ENCODE measurements around the gene IGFALS. TPM values are rescaled to one million over a fixed set of nuclear protein-coding genes. Genes with fewer than 3 reads are reported as not detected.
A peak's percentile ranks its signal among the peaks of the same experiment; 100 is the strongest.

The IGFALS gene
- total RNA-seq, 1 experiment from 2014 or later, result not detected

- no peak for DNase-seq (ENCODE audit: low spot score)
These were observed 16.5 kb downstream of the IGFALS start for GRCh38 chr16:1776991-1777374.

GRCh38 chr16:1776672-1776955, 16.9 kb downstream of the IGFALS start:
- no peak for DNase-seq (ENCODE audit: low spot score)

GRCh38 chr16:1775846-1776671, 17.4 kb downstream of the IGFALS start:
- DNase-seq (ENCODE audit: low spot score), result no peak

DNA sequence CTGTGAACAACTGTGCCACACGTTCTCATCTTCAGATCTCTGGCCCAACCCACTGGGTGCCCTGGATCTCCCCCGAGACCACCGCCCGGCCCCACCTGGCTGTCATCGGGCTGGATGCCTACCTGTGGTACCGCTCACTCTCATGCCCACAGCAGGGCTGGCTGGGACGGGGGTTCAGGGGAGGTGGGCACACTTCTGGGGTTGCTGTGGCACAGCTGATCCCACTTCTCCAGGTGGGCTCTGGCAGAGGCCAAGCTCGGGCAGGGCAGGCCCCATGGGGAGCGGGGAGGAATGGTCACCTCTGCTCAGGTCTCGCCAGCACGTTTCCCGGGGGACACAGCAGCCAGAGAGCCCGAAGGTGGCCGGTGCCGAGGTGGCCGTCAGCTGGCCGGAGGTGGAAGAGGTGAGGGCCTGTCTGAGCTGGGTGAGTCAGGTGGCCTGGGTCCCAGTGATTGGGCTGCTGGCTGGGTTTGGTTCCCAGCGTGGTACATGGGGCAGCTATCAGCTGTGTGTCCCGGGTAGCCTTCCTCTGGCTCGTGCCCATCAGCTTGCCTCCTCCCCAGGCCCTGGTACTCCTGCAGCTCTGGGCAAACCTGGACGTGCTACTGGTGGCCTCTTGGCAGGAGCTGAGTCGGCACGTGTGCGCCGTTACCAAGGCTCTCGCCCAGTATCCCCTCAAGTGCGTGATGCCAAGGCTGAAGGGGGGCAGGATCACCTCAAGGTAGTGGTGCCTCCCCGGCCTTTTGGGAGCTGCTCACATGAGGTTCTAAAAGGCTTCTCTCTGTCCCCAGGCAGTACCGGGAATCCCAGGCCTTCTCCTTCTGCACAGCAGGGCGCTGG, 18.3 kb downstream of the IGFALS start:
- no peak for DNase-seq (ENCODE audit: low spot score)

DNA sequence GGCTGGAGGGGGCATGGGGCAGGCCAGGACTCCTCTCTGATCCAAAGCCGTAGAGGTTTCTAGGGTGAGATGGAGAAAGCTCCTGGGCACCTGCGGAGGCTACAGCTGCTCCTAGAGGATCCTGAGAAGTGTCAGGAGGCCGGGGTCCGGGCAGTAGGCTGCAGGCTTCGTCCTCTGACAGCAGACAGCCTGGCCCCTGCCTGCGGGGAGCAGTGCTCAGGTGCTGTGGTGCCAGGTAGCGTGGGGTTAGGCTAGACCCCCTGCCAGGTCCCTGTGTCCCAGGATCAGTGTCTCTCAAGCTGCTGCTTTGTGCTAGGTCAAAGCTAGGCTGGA, 19.1 kb downstream of the IGFALS start:
- DNase-seq (ENCODE audit: low spot score), result no peak

DNA sequence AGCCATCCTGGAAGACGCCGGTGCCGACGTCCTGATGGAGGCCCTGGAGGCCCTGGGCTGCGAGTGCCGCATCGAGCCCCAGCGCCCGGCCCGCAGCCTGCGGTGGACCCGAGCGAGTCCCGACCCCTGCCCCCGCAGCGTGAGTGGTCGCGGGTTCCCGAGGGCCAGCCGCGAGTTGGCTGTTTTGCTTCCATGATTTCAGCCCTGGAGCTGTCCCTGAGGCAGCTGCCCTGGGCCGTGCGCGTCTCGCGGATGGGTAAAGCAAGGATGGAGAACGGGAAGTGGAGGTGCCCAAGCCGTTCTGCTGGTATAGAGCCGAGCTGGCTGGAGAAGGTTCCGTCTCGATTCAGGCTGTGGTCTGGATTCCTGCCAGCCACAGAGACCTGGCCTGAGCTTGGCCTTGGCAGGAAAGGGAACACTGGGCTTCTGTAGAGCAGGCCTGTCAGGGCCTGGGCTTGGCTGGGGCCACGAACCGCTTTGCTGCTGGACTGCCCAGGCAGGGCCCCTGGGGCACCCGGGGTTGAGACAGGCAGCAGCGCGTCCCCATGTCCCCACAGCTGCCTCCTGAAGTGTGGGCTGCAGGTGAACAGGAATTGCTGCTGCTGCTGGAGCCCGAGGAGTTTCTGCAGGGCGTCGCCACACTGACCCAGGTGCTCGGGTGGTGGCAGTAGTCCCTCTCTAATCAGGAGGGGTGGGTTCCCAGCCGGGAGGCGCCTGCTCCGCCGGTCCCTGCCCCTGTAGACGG, 19.6 kb downstream of the IGFALS start:
- DNase-seq (ENCODE audit: low spot score), result no peak

DNA sequence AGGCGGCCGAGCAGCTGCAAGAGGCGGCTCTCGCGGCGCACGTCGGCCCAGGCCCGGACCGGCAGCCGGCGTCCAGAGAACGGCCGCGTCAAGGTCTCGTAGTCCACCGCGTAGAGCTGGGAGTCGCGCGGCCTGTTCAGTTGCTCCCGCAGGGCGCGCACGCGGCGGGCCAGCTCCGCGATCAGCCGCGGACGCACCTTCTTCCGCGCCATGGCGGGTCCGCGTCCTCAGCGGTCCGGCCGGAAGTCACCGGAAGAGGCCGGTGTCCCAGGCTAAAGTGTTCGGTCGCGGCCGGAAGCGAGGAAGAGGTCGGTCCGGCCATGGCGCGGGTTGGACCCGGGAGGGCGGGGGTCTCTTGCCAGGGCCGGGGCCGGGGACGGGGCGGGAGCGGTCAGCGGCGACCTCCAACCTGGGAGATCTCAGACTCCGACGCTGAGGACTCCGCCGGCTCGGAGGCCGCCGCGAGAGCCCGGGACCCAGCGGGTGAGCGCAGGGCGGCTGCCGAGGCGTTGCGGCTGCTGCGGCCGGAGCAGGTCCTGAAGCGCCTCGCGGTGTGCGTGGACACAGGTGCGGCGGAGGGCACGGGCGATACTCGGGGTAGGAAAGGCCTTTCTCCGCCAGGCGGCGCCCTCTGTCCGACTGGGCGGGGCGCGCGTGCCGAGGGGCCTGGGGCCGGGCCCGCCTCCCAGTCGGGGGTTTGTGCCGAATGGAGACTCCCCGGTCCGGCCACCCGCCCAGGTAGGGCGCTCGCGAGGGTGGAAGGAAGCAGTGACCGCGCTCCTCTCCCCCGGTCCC, 20.4 kb downstream of the IGFALS start, which contains the start of gene MRPS34:
MRPS34 (minus strand) TSS at position 227 of the 795 bp plus-strand sequence; CDS start at position 212, 15 bp downstream.
- DNase-seq (ENCODE audit: low spot score), result peak; percentile 69

DNA sequence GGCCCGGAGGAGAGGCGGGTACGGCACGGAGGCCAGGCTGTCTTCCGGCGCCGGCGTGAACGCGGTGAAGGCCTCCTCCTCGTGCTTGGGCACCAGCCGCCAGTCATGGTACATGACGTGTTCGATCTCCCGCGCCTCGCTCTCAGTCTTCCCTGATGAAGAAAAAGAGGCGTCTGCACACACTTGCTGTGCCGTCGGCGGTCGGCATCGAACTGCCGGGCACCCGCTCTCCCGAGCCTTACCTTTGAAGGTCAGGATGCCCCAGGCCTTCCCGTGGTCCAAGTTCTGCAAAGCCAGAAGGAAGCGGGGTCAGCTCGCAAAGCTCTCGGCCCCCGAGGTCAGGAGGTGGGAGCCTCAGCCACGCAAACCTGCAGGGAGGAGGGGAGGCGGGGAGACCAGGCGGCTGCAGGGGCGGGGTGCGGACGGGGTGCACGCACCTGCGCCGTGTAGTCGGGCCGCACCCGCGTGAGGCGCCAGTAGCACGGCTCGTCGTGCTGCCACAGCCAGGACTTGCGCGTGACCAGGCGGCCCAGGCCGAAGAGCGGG, 21.1 kb downstream of the IGFALS start, which contains the start of gene EME2:
EME2 (plus strand) TSS at position 449 of the 546 bp plus-strand sequence. CDS start 418 bp downstream, outside the sequence.
- no peak for DNase-seq (ENCODE audit: low spot score)

DNA sequence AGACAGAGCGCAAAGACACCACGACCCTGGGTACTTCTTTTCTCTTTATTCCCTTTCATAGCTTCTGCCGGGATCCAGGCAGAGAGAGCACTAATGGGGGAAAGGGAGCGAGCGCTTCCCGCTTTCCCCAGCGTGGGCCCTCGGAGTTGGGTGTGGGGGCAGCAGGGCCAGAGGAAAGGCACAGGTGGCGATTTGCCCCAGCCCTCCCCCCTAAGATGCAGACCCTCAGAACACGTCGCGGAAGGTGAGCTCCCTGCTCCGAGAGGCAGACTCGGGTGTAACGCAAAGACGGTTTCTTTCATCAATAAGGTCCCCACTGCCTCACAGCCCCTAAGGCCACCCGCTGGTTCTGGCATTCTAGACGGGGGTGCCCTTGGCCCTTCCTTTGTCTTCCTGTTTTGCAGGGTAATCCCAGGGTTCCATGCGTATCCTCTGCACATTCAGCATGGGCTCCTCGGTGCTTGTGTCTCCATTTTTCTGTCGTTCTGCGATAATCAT, 21.6 kb downstream of the IGFALS start:
- DNase-seq (ENCODE audit: low spot score), result no peak

DNA sequence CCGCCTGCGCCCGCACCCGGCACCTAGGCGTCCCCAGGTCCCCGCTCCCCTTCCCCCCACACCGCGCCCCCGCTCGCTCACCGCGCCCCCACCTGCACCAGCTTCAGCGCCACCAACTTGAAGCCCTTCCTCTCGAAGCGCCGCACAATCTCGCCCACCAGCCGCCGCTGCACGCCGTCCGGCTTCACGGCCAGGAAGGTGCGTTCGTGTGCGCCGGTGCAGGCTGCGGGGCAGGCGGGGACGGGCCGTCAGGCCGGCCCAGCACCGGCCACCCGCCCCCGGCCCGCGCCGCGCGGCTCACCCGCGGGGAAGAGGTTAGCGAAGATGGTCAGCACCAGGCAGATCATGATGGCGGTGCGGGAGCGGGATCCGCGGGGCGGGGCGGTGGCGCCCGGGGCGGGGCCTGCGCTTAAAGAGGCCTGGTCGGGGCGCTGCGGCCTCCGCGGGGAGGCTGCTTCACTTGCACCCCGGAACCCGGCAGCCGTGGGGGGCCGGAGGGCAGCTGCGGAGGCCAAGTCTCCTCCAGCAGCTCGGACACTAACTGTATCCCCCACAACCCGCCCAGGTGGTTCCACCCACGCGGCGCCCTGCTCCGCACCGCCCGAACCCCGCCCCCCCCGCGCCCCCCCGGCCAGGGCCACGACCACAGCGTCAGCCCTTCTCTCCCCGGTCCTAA, 22.2 kb downstream of the IGFALS start, which contains the start of gene NME3:
NME3 (minus strand) TSS at position 356 of the 676 bp plus-strand sequence; CDS start at position 347, 9 bp downstream.
- no peak for DNase-seq (ENCODE audit: low spot score)

- DNase-seq (ENCODE audit: low spot score), result no peak
These were observed 22.9 kb downstream of the IGFALS start for GRCh38 chr16:1770328-1771187.

DNA sequence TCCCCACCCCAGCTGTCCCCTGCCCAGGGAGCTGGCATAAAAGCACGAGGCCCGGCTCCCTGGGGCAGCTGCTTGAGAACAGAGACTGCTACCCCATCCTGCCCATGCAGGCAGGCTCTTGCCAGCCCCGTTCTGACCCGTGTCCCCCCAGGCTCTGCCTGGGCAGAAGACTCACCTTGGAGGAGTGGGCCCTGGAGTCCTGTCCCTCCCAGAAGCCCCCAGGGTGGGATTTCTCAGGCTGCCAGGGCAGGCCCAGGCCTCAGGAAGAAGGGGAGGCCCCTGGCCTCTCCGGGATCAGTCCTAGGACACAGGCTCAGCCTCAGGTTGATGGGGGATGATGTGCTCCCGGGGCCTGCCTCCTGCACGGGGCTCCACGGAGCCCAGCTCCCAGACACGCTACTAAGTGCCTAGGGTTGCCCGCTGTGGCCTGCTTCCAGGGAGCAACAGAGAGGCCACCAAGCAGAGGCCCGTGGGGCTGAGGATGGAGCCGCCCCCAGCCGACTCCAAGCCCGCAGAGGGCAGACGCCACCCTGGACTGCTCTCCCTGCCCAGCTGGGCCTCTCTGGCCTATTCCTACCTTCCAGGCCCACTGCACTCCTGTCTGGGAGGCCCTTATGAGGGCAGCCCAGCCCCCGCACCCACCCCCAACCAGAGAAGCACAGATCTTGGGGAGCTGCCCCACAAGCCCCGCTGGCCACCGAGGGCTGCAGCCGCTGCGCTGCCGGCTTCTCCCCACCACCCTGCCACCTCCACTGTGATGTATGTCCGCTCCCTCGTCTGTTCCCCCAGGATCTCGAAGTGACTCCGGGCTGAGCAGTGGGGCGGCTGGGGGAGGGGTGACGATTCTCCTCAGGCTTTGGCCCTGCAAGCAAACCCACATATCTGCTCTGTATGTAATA, 23.9 kb downstream of the IGFALS start:
- no peak for DNase-seq (ENCODE audit: low spot score)

GRCh38 chr16:1768767-1769401, 24.6 kb downstream of the IGFALS start:
- DNase-seq (ENCODE audit: low spot score), result no peak

DNA sequence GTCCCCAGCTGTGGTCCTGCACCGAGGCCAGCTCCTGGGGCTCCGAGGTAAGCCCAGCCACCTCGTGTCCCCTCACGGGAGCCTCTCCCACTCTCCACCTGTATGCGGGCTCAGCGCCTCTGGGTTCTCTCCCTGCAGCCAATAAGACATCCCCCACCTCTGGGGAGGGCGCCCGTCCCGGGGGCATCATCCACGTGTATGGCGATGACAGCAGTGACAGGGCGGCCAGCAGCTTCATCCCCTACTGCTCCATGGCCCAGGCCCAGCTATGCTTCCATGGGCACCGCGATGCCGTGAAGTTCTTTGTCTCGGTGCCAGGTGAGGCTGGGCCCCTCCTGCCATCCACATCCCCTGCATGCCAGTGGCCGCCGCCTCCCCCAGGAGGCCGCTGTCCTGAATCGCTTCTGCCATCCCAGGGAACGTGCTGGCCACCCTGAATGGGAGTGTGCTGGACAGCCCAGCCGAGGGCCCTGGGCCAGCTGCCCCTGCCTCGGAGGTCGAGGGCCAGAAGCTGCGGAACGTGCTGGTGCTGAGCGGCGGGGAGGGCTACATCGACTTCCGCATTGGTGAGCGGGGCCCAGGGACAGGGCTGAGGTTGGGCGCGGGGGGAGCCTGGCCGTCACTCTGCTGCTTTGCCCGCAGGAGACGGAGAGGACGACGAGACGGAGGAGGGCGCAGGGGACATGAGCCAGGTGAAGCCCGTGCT, 25.3 kb downstream of the IGFALS start:
- no peak for DNase-seq (ENCODE audit: low spot score)

- no peak for DNase-seq (ENCODE audit: low spot score)
These were observed 26.1 kb downstream of the IGFALS start for GRCh38 chr16:1767116-1767994.

- DNase-seq (ENCODE audit: low spot score), result no peak
These were observed 26.8 kb downstream of the IGFALS start for GRCh38 chr16:1766701-1767100.
